ENCODE results near the gene PPTC7. TPM values are rescaled to one million over a fixed set of nuclear protein-coding genes. Genes with fewer than 3 reads are reported as not detected.
A peak's percentile ranks its signal among the peaks of the same experiment; 100 is the strongest.

PPTC7 gene
- total and polyA plus RNA-seq, 2 of the 13 experiments (the other 11 are each of a cell fraction or from before 2014, with no cell fraction given) = 4.8 to 12.3 TPM

DNA sequence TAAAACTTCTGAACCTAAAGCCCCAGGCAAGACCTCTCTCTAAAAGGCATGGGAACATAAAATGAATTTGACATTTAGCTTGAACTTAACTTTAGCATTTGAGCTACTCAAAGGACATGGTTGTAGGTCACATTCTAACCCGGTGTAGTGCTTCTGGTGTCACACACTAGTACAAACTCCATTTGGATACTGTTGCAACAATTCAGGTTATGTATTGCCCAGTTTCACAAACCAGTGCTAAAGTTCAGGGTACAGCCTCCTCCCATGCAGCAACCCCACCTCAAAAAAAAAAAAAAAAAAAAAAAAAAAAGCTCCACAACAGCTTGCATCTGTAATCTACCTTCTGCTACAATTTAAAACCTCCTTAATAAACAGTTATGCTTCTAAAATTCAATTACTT is 7.8 kb downstream of the PPTC7 start (continued):
- TF ChIP-seq NKX3-1 (CRISPR knock-in tag; IDR thresholded peaks at IDR 0.05) = peak; percentile 64; the same call in 1 of the 2 replicates
- peak; percentile 70; the same call in 1 of the 2 replicates for TF ChIP-seq TOE1 (CRISPR knock-in tag; IDR thresholded peaks at IDR 0.05)
- TF ChIP-seq DMAP1 (CRISPR knock-in tag; IDR thresholded peaks at IDR 0.05) = peak; percentile 58; the same call in 1 of the 2 replicates
- no peak for TF ChIP-seq GTF3A (CRISPR knock-in tag; conservative IDR thresholded peaks at IDR 0.05)
- TF ChIP-seq, protein P1, sequence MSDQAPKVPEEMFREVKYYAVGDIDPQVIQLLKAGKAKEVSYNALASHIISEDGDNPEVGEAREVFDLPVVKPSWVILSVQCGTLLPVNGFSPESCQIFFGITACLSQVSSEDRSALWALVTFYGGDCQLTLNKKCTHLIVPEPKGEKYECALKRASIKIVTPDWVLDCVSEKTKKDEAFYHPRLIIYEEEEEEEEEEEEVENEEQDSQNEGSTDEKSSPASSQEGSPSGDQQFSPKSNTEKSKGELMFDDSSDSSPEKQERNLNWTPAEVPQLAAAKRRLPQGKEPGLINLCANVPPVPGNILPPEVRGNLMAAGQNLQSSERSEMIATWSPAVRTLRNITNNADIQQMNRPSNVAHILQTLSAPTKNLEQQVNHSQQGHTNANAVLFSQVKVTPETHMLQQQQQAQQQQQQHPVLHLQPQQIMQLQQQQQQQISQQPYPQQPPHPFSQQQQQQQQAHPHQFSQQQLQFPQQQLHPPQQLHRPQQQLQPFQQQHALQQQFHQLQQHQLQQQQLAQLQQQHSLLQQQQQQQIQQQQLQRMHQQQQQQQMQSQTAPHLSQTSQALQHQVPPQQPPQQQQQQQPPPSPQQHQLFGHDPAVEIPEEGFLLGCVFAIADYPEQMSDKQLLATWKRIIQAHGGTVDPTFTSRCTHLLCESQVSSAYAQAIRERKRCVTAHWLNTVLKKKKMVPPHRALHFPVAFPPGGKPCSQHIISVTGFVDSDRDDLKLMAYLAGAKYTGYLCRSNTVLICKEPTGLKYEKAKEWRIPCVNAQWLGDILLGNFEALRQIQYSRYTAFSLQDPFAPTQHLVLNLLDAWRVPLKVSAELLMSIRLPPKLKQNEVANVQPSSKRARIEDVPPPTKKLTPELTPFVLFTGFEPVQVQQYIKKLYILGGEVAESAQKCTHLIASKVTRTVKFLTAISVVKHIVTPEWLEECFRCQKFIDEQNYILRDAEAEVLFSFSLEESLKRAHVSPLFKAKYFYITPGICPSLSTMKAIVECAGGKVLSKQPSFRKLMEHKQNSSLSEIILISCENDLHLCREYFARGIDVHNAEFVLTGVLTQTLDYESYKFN (CRISPR knock-in tag; conservative IDR thresholded peaks at IDR 0.05) = peak; percentile 90
- TF ChIP-seq PHF5A (CRISPR knock-in tag; IDR thresholded peaks at IDR 0.05; ENCODE audit: low read depth, unreplicated experiment) = no peak
- TF ChIP-seq RFX1 (IDR thresholded peaks at IDR 0.05) = no peak
- no peak for TF ChIP-seq RBM39 (IDR thresholded peaks at IDR 0.05; ENCODE audit: low read depth, low read length, poor library complexity, severe bottlenecking)
- no peak for TF ChIP-seq ZFP62 (CRISPR knock-in tag; IDR thresholded peaks at IDR 0.05)
- no peak for TF ChIP-seq HNRNPUL1 (IDR thresholded peaks at IDR 0.05; ENCODE audit: low read depth, low read length)
- TF ChIP-seq ZFAT (CRISPR knock-in tag; conservative IDR thresholded peaks at IDR 0.05) = no peak
- TF ChIP-seq, protein P2, sequence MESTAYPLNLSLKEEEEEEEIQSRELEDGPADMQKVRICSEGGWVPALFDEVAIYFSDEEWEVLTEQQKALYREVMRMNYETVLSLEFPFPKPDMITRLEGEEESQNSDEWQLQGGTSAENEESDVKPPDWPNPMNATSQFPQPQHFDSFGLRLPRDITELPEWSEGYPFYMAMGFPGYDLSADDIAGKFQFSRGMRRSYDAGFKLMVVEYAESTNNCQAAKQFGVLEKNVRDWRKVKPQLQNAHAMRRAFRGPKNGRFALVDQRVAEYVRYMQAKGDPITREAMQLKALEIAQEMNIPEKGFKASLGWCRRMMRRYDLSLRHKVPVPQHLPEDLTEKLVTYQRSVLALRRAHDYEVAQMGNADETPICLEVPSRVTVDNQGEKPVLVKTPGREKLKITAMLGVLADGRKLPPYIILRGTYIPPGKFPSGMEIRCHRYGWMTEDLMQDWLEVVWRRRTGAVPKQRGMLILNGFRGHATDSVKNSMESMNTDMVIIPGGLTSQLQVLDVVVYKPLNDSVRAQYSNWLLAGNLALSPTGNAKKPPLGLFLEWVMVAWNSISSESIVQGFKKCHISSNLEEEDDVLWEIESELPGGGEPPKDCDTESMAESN (CRISPR knock-in tag; conservative IDR thresholded peaks at IDR 0.05) = peak; percentile 50; the same call in 1 of the 2 replicates
- peak; percentile 85; the same call in 1 of the 2 replicates for TF ChIP-seq MIER3 (CRISPR knock-in tag; IDR thresholded peaks at IDR 0.05; ENCODE audit: borderline replicate concordance)
- TF ChIP-seq ZNF224 (CRISPR knock-in tag; IDR thresholded peaks at IDR 0.05) = no peak
- no peak for TF ChIP-seq RNF2 (conservative IDR thresholded peaks at IDR 0.05; ENCODE audit: low read depth)
- 0 out of 2 replicates have a peak, but pooled peaks have one; percentile 5 for TF ChIP-seq ATF7 (IDR thresholded peaks at IDR 0.05)
- no peak for TF ChIP-seq ATF7 (CRISPR knock-in tag; IDR thresholded peaks at IDR 0.05)
- TF ChIP-seq, protein P3, sequence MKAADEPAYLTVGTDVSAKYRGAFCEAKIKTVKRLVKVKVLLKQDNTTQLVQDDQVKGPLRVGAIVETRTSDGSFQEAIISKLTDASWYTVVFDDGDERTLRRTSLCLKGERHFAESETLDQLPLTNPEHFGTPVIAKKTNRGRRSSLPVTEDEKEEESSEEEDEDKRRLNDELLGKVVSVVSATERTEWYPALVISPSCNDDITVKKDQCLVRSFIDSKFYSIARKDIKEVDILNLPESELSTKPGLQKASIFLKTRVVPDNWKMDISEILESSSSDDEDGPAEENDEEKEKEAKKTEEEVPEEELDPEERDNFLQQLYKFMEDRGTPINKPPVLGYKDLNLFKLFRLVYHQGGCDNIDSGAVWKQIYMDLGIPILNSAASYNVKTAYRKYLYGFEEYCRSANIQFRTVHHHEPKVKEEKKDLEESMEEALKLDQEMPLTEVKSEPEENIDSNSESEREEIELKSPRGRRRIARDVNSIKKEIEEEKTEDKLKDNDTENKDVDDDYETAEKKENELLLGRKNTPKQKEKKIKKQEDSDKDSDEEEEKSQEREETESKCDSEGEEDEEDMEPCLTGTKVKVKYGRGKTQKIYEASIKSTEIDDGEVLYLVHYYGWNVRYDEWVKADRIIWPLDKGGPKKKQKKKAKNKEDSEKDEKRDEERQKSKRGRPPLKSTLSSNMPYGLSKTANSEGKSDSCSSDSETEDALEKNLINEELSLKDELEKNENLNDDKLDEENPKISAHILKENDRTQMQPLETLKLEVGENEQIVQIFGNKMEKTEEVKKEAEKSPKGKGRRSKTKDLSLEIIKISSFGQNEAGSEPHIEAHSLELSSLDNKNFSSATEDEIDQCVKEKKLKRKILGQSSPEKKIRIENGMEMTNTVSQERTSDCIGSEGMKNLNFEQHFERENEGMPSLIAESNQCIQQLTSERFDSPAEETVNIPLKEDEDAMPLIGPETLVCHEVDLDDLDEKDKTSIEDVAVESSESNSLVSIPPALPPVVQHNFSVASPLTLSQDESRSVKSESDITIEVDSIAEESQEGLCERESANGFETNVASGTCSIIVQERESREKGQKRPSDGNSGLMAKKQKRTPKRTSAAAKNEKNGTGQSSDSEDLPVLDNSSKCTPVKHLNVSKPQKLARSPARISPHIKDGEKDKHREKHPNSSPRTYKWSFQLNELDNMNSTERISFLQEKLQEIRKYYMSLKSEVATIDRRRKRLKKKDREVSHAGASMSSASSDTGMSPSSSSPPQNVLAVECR (CRISPR knock-in tag; IDR thresholded peaks at IDR 0.05; ENCODE audit: borderline replicate concordance) = peak; percentile 40; the same call in 1 of the 2 replicates
- peak; percentile 34; the same call in 1 of the 3 replicates for TF ChIP-seq MXI1 (IDR thresholded peaks at IDR 0.05; ENCODE audit: borderline replicate concordance, low read depth, low read length)
- no peak for TF ChIP-seq ZNF180 (CRISPR knock-in tag; IDR thresholded peaks at IDR 0.05; ENCODE audit: borderline replicate concordance, low read depth)
- TF ChIP-seq ZC3H4 (CRISPR knock-in tag; IDR thresholded peaks at IDR 0.05; ENCODE audit: borderline replicate concordance) = no peak
- TF ChIP-seq ZNF431 (CRISPR knock-in tag; IDR thresholded peaks at IDR 0.05; ENCODE audit: borderline replicate concordance, low read depth) = no peak
